COLO829 (cell line): Measurements from ENCODE around the gene FUBP3.
A peak's percentile ranks its signal among the peaks of the same experiment; 100 is the strongest.
"Not testable (repeated sequence)": the region's sequence is repeated elsewhere in the genome, so short reads cannot be mapped to it uniquely, and the experiment has no call there.

Experiments
- DNase-seq: peaks from one replicate; pipeline ENCODE4 v3.0.0; 2012; ENCODE audit warnings: low spot score

FUBP3 gene

DNA sequence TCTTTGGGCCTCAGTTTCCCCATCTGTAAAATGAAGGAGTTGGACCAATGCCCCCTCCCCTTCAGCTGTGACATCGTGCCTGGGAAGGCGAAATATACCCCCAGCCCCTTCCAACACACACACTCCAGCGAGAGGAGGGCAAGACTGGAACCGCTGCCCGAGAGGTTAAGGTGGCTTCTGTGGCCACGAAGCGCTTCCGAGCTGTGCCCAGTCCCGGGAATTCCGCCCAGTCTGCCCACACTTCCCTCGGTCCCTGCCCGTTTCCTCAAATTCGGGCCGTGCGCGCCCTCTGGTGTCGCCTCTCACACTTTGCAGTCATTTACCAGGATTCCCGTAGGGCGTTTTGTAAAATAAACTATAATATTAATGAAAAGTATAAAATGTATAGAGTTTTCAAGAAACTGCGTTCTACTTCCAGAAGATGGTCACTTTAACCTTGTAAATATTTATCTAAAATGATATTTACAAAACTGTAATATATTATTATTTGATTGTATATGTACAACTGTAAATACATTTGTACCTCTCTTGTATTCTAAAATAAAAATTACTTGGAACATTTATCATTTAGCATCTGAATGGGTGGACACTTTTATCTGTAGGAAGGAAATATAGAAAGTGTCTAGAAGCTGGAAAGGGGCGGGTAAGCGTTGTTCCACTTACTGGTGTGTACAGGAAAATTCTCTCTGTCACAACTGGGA lies 103.2 kb downstream of the FUBP3 start:
- peak; percentile 94 for DNase-seq

DNA sequence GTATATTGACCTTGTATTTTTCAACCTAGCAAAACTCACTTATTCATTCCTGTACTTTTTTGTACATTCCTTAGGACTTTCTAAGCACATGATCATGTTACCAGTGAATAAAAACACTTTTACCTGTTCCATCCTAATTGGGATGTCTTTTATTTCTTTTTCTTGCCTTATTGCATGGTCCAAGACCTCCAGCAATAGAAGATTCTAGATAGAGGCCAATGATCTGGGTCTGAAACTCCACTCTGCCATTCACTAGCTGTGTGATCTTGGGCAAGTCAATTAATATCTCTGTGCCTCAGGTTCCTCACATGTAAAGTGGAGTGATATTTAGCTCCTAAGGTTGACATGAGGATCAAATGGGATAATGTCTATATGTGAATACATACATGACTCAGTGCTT lies 105.7 kb downstream of the FUBP3 start:
- DNase-seq, result no peak

DNA sequence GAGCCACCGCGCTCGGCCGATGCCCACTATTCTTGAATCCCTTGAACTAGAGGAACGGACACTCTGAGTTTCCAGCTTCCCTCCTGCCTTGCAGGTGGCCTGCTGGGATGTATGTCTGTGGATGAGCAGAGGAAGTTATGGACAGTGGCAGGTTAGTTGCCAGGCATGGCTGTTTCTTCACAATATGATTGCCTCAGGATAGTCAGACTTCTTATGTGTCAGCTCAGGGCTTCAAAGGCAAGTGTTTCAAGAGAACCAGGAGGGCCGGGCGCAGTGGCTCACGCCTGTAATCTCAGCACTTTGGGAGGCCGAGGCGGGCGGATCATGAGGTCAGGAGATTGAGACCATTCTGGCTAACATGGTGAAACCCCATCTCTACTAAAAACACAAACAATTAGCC lies 106.6 kb downstream of the FUBP3 start:
- not testable (repeated sequence) for DNase-seq

DNA sequence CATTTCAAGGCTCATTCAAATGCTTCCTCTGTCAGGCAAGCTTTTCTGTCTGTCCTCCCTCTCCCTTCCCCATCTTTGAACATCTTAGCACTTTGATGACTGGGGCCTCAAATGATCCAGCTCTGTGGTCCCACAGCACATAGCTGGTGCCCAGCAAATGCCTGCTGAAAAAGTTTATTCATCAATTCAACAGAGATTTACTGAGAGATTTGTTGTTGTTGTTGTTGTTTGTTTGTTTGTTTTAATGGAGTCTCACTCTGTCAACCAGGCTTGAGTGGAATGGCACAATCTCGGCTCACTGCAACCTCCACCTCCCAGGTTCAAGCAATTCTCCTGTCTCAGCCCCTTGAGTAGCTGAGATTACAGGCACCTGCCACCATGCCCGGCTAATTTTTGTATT lies 108.2 kb downstream of the FUBP3 start:
- no peak for DNase-seq
